GM18502 (cell line): ENCODE data around the gene GPR176.

Experiments
- ATAC-seq: cut with Tn5 transposase; IDR thresholded peaks from one replicate; pipeline ENCODE4 v1.9.1; 2021; ENCODE audit warnings: mild to moderate bottlenecking; ENCODE audit not compliant: unreplicated experiment, poor library complexity

The GPR176 gene, protein sequence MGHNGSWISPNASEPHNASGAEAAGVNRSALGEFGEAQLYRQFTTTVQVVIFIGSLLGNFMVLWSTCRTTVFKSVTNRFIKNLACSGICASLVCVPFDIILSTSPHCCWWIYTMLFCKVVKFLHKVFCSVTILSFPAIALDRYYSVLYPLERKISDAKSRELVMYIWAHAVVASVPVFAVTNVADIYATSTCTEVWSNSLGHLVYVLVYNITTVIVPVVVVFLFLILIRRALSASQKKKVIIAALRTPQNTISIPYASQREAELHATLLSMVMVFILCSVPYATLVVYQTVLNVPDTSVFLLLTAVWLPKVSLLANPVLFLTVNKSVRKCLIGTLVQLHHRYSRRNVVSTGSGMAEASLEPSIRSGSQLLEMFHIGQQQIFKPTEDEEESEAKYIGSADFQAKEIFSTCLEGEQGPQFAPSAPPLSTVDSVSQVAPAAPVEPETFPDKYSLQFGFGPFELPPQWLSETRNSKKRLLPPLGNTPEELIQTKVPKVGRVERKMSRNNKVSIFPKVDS

DNA sequence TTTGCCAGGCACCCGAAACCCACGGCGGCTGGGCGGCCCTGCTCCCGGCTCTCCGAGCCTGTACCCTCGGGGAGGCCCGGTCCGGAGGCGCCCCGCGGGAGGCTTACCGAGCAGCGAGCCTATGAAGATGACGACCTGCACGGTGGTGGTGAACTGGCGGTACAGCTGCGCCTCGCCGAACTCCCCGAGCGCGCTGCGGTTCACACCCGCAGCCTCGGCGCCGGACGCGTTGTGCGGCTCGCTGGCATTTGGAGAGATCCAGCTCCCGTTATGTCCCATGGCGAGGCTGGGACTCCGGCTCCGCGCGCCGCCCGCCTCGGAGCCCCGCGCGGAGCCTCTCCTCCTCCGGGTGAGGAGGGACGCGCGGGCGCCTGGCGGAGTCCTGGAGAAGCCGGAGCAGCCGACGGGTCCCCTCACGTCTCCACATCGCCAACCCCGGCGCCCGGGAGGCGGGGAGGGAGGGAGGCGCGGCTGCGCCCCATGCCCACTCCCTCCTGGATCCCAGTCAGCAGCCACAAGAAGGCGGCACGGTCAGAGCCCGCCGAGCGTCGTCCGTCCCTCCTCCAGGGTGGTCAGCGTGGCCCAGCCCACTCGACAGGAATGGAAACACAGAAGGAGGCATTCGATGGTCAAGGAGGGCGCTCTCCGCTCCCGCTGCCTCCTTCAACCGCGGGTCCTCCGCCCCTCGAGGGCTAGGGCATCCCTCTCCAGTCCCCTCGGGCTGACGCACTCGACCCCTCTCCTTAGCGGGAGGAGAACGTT is at the start of gene GPR176:
Gene GPR176, minus strand, starts transcription at position 519 of the 762 bp plus-strand sequence. Its CDS starts 240 bp downstream, at position 279.
- ATAC-seq = peak; percentile 3

GRCh38 chr15:39969002-39969394 is 48.9 kb upstream of the GPR176 start:
- ATAC-seq = no peak

GRCh38 chr15:39968273-39969001 is 48.4 kb upstream of the GPR176 start:
- ATAC-seq = no peak

DNA sequence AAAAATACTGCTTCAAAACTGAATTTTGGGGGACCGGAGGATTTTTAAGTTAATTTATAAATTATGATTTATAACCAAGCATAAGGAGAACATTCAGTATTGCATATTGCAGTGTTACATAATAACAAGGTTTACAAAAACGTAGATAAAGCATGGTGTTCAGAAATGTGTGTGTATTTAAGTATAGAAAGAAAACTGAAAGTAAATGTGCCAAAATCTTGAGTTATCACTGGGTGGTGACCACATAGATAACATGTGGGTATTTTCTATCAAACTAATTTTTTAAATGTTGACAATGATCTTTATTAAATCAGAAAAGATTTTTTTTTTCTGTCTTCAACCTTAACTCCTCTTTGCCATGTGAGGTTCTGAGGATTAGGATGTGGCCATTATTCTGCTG is 46.5 kb upstream of the GPR176 start:
- ATAC-seq = no peak

GRCh38 chr15:39963786-39964185 is 43.7 kb upstream of the GPR176 start:
- ATAC-seq = no peak

DNA sequence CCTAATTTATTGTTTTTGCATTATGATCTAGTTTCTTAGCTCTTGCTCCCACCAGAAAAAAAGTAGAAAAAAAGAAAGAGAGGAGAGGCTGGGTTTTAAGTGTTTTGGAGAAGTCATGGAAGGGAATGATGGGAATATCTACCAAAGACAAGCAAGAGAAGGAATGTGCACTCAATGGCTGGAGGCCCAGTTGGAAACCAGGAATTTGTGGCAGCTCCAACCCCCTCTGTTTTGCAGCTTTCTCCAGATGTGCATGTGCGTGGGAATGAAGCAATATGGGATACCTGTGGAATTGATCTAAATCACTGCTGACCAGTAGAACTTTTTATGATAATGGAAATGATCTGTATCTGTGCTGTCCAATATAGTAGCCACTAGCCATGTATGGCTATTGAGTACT is 41.0 kb upstream of the GPR176 start:
- no peak for ATAC-seq

DNA sequence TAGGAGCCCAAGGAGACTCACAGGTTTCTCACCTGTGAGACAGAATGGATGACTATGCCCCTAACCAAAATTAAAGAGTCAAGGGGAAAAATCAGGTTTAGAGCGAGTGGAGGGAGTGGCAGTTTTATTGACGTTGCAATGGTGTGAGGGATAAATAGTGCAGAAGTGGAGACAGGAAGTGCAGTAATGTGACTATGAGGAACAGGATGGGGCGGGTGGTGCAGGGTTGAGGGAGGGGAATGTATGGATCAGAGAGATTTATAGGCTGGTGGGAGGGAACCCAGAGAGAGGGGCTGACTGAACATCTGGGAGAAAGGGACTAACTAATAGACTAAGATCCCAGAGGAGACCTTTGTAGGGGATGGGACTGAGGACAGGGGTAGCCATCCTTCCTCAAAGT is 40.3 kb upstream of the GPR176 start:
- no peak for ATAC-seq

DNA sequence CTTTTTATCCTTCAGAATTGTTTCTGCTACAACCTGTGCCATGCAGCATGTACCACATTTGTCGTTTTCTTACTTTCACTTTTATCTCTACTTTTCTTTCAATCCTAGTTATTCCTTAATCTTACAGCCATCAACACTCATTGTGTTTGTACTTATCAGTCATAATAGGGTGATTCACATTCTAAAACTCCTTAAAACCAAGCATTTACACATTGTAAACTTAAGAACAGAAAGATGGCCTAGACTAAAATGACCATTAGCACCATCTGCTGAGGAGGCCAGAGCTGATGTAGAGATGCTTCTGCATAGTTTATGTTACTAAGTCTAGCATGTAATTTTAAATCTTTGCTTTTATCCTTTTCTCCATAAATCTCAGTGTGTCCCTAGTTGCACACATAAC is 39.3 kb upstream of the GPR176 start:
- no peak for ATAC-seq

- no peak for ATAC-seq
Measured at GRCh38 chr15:39957481-39957880, 37.4 kb upstream of the GPR176 start.

GRCh38 chr15:39953521-39953920 is 33.5 kb upstream of the GPR176 start:
- ATAC-seq = no peak

GRCh38 chr15:39951561-39951960 is 31.5 kb upstream of the GPR176 start:
- no peak for ATAC-seq

DNA sequence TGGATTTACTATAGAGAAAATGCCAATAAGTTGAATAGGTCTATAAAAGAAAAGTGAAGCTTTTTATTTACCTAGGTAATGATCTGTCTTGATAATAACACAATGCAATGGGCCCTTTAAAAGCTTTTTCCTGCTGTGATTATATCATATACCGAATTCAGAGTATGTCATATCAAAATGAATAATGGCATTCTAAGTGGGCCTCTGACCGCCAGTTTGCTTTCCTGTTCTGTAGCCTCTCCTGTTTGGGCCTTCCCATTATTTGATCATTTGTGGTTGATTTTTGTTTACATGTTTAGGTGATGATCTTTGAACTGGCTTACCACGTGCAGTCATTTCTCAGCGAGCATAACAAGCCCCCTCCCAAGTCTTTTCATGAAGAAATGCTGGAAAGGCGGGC is 28.8 kb upstream of the GPR176 start:
- no peak for ATAC-seq

GRCh38 chr15:39947401-39948197 is 27.5 kb upstream of the GPR176 start:
- ATAC-seq = no peak

GRCh38 chr15:39946862-39947261 is 26.8 kb upstream of the GPR176 start:
- ATAC-seq = no peak

DNA sequence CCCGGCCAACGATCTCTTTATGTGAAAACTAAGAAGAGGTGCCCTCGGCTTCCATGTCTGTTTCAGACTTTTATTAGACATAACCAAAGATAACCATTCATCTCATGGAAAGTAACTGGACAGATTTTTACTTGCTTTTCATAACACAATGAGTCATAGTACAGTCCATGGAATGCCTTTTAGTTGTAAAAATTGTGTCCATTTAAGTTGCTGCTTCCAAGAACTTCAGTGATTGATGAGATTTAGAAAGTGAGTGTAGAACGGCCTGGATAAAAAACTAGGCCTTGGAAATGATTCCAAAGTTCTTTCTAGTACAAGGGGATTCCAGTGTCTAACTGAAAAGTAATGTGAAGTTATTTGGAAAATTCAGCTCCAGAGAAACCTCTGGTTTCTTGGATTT is 24.7 kb upstream of the GPR176 start:
- no peak for ATAC-seq

- ATAC-seq = no peak
Measured at GRCh38 chr15:39942753-39943150, 22.7 kb upstream of the GPR176 start.

GRCh38 chr15:39942101-39942752 is 22.2 kb upstream of the GPR176 start:
- ATAC-seq = no peak

DNA sequence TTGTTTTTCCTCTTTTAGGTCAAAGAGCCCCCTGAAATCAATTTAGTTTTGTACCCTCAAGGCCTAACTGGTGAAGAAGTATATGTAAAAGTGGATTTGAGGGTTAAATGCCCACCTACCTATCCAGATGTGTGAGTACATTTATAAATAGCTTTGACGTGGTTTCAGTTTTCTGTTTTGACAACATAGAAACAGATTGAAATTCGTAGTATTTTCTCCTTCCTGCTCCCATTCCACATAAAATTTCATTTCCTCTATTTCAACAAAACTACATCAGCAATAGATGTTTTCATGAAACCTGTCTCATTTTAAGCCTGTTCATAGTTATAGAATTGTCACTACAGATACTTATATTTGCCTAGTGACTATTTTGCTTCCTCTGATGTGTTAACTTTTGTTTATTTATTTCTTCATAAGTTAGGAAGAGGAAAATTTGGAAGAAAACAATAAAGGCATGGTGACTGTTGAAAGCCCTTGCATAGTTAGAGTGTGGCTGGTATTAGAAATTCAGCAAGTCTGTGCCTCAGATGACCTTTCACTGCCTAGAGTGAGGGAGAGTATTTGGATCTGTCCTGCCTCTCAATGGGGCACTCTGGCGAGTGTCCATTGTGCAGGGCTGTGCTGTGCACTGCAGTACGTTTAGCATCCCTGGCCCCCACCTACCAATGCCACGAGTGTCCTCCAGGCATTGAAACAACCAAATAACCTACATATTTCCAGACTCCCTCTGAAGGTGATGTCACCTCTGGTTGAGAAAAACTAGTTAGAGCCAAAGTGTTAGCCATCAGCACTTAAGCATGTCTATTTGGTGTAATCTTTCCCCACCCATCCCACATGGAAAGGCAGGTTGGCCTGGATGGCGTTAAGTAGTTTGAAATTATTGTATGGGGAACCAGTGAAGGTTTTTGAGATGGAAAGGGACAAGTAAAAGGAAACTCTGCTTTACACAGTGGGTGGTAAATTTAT is 19.7 kb upstream of the GPR176 start:
- ATAC-seq = peak; percentile 64
